Lung (tissue), 12 donors: ENCODE results near the gene METTL27. TPM values are rescaled to one million over a fixed set of nuclear protein-coding genes. Genes with fewer than 3 reads are reported as not detected.

Source experiments
- ATAC-seq: fragments of 200-7000 bp; cut with Tn5 transposase; one replicate; pipeline ENCODE4 v1.9.1; 2020; ENCODE audit warnings: moderate number of reproducible peaks; ENCODE audit not compliant: insufficient read depth, low FRiP score
- DNase-seq, 3 donors: peaks; one replicate each; pipeline ENCODE4 v3.0.0-alpha.2; 2013 to 2017
- H3K27ac ChIP-seq, 2 donors: one replicate each; pipeline ENCODE4 v1.5.1; 2013; ENCODE audit warnings: mild to moderate bottlenecking in 2 of 2, moderate library complexity in 2 of 2, control low read depth in 1 of 2, inconsistent platforms in 1 of 2, low read depth in 1 of 2, low read length in 1 of 2
- H3K27me3 ChIP-seq, 3 donors: one replicate each; pipeline ENCODE4 v1.5.1; 2013; ENCODE audit warnings: low read length in 2 of 3; ENCODE audit not compliant: control insufficient read depth in 3 of 3, insufficient read depth in 3 of 3
- H3K36me3 ChIP-seq, 4 donors: one replicate each; pipeline ENCODE4 v1.5.1; 2013; ENCODE audit warnings: low read length in 4 of 4, mild to moderate bottlenecking in 1 of 4, moderate library complexity in 1 of 4; ENCODE audit not compliant: control insufficient read depth in 4 of 4, insufficient read depth in 4 of 4
- H3K4me1 ChIP-seq, 5 donors: one replicate each; pipeline ENCODE4 v1.5.1; 2013; ENCODE audit warnings: low read length in 5 of 5, mild to moderate bottlenecking in 2 of 5, moderate library complexity in 1 of 5; ENCODE audit not compliant: control insufficient read depth in 5 of 5, insufficient read depth in 5 of 5
- H3K4me3 ChIP-seq: one replicate; pipeline ENCODE4 v1.5.1; 2013; ENCODE audit warnings: mild to moderate bottlenecking, control low read depth, moderate library complexity
- H3K9ac ChIP-seq, 2 donors: one replicate each; pipeline ENCODE4 v1.5.1; 2013; ENCODE audit warnings: low read length in 2 of 2, control low read depth in 1 of 2; ENCODE audit not compliant: insufficient read depth in 1 of 2
- H3K9me3 ChIP-seq, 4 donors: one replicate each; pipeline ENCODE4 v1.5.1; 2013; ENCODE audit warnings: low read length in 3 of 4, mild to moderate bottlenecking in 1 of 4, moderate library complexity in 1 of 4; ENCODE audit not compliant: control insufficient read depth in 4 of 4, insufficient read depth in 3 of 4
- WGBS, 2 donors: extraction: QIAGEN DNeasy Blood & Tissue Kit; methylation state at CpG; one replicate each; pipeline ENCODE4 v1.1.7; 2013; 5-methylcytosine and 5-hydroxymethylcytosine counted together
- polyA plus RNA-seq, 2 donors: library from polyadenylated mRNA; stranded (reverse); fragments of 200-250 nt; gene quantifications; one replicate each; pipeline ENCODE4 v1.2.1, GENCODE V29; 2013
- total RNA-seq, 2 donors: library from RNA; depleted of rRNA in 1 of 2; stranded (reverse); fragments of >200 nt in 1 of 2; gene quantifications; one replicate each; pipeline ENCODE4 v1.2.1, GENCODE V29; 2014 to 2021
- TF ChIP-seq, protein P1 (sequence below): IDR thresholded peaks from 2 replicates; pipeline ENCODE4 v1.5.1; 2012; ENCODE audit warnings: mild to moderate bottlenecking; ENCODE audit errors: control extremely low read depth, extremely low read depth
- donor health status: control.
- donor health status: control.
- donor health status: Bipolar disorder and iron deficiency.
- donor health status: healthy.
- donor health status: DM: yes; HTN: yes; CAD: no.

METTL27 gene
- total and polyA plus RNA-seq, 4 donors = 2.3 to 22.1 (median 5.1) TPM

DNA sequence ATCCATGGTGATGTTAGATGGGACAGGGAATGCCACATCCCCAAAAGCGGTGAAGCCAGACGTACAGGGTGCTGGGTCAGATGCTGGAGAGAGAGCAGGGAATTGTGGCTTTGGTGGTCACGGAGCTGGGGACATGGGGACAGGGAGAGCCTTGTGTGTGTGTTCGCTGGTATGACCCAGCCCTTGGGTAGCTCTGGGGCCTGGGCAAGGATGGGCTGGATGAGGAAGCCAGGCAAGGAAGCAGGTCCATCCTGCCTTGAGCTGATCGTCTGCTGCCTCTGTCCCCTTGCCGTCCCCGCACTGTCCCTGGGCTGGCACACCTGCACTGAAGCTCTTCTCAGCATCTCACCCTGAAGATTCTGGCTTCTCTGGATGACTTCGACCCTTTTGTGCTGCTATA is 26.9 kb downstream of the METTL27 start:
- ATAC-seq (no peak), DNase-seq (no peak)
- 80 to 82% methylated on average over 8 of the region's 8 CpGs for WGBS, 2 donors
- no peaks in the 10 kb centered on the region for H3K36me3 ChIP-seq
- H3K27me3 ChIP-seq = no peaks in the 10 kb centered on the region
- no peak overlapping the region for H3K27ac ChIP-seq
- H3K9me3 ChIP-seq = no peaks in the 10 kb centered on the region
- H3K4me3 ChIP-seq = no peak overlapping the region
- no peaks in the 10 kb centered on the region for H3K4me1 ChIP-seq
- TF ChIP-seq, protein P1, sequence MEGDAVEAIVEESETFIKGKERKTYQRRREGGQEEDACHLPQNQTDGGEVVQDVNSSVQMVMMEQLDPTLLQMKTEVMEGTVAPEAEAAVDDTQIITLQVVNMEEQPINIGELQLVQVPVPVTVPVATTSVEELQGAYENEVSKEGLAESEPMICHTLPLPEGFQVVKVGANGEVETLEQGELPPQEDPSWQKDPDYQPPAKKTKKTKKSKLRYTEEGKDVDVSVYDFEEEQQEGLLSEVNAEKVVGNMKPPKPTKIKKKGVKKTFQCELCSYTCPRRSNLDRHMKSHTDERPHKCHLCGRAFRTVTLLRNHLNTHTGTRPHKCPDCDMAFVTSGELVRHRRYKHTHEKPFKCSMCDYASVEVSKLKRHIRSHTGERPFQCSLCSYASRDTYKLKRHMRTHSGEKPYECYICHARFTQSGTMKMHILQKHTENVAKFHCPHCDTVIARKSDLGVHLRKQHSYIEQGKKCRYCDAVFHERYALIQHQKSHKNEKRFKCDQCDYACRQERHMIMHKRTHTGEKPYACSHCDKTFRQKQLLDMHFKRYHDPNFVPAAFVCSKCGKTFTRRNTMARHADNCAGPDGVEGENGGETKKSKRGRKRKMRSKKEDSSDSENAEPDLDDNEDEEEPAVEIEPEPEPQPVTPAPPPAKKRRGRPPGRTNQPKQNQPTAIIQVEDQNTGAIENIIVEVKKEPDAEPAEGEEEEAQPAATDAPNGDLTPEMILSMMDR = no peak
- H3K9ac ChIP-seq = no peak overlapping the region

DNA sequence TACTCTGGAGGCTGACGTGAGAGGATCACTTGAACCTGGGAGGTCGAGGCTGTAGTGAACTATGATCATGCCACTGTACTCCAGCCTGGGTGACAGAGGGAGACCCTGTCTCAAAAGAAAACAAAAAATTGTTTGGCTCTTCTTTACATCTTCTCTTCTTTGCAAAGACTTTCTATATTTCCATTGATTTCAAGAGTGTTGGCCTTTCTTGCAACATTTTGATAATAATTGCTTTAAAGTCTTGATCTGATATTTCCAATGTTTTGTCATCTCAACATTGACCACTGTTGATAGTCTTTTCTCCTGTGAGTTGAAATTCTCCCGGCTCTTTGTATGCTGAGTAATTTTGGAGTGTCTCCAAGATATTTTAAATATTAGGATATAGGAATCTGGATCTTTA is 29.3 kb downstream of the METTL27 start:
- no peak for ATAC-seq

GRCh38 chr7:73811760-73812168 is 30.6 kb downstream of the METTL27 start:
- TF ChIP-seq, protein P1 = peak; percentile 79
- Histone ChIP-seq H3K27me3 (no peaks in the 10 kb centered on the region), H3K9me3 (no peaks in the 10 kb centered on the region), H3K4me3 (no peak overlapping the region), H3K4me1 (peaks cover 0 to 2% (median 0%) of the 10 kb centered on the region in 5 donors), H3K9ac (no peak overlapping the region), H3K36me3 (no peaks in the 10 kb centered on the region), H3K27ac (no peak overlapping the region)
- DNase-seq (peak in 2 of 3 donors; percentile 34 to 48), ATAC-seq (peak; percentile 87)
- WGBS, 2 donors = 13 to 14% methylated on average over 11 of the region's 11 CpGs

More for the DNA sequence above, 29.3 kb downstream of the METTL27 start:
- H3K9ac ChIP-seq = no peak overlapping the region
- H3K4me3 ChIP-seq = no peak overlapping the region
- no peak overlapping the region for H3K27ac ChIP-seq
- 87 to 91% methylated on average over 3 of the region's 3 CpGs for WGBS, 2 donors
- no peaks in the 10 kb centered on the region for H3K36me3 ChIP-seq
- TF ChIP-seq, protein P1 = no peak
- DNase-seq = no peak
- H3K4me1 ChIP-seq = peaks cover 0 to 2% (median 0%) of the 10 kb centered on the region in 5 donors
- H3K27me3 ChIP-seq = no peaks in the 10 kb centered on the region
- no peaks in the 10 kb centered on the region for H3K9me3 ChIP-seq

DNA sequence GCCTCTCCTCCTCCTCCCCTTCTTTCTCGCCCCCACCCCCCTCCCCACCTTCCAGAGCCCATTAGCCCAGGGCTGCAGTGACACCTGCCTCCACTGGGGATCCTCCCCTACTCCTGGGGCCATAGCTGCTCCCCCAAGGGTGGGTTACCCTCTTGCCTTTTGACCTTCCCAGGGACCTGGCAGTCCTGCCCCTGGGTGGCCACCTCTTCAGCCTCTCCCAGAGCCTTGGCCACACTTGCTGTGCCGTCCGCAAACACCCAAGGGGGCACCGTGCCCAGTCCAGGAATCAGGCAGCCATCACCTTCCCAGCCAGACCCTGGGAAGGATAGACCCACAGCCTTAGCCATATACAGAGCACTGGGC is 31.3 kb downstream of the METTL27 start:
- Histone ChIP-seq H3K9me3 (no peaks in the 10 kb centered on the region), H3K9ac (no peak overlapping the region), H3K4me1 (peaks cover 0 to 2% (median 0%) of the 10 kb centered on the region in 5 donors), H3K4me3 (no peak overlapping the region), H3K27ac (no peak overlapping the region), H3K36me3 (no peaks in the 10 kb centered on the region), H3K27me3 (no peaks in the 10 kb centered on the region)
- TF ChIP-seq, protein P1 = no peak
- ATAC-seq (no peak), DNase-seq (no peak)
- 50 to 72% methylated on average over 3 to 4 of the region's 4 CpGs for WGBS, 2 donors
